ENCODE data around the gene IL17B.
A peak's percentile ranks its signal among the peaks of the same experiment; 100 is the strongest.
"Not testable (repeated sequence)": the region's sequence is repeated elsewhere in the genome, so short reads cannot be mapped to it uniquely, and the experiment has no call there.

The IL17B gene

GRCh38 chr5:149402291-149402690 lies 23.2 kb upstream of the IL17B start:
- DNase-seq = no peak

GRCh38 chr5:149401051-149401450 lies 22.0 kb upstream of the IL17B start:
- DNase-seq = no peak

GRCh38 chr5:149400304-149400703 lies 21.2 kb upstream of the IL17B start:
- no peak for DNase-seq

GRCh38 chr5:149399775-149400174 lies 20.7 kb upstream of the IL17B start:
- no peak for DNase-seq

GRCh38 chr5:149398747-149399266 lies 19.7 kb upstream of the IL17B start:
- DNase-seq = not testable (repeated sequence)

GRCh38 chr5:149397530-149397929 lies 18.4 kb upstream of the IL17B start:
- no peak for DNase-seq

- not testable (repeated sequence) for DNase-seq
These were observed 15.9 kb upstream of the IL17B start for GRCh38 chr5:149394996-149395395.

GRCh38 chr5:149392718-149393117 lies 13.6 kb upstream of the IL17B start:
- no peak for DNase-seq

- DNase-seq = no peak
These were observed 12.4 kb upstream of the IL17B start for GRCh38 chr5:149391524-149391923.

GRCh38 chr5:149391076-149391475 lies 12.0 kb upstream of the IL17B start:
- not testable (repeated sequence) for DNase-seq

GRCh38 chr5:149389552-149390495 lies 10.7 kb upstream of the IL17B start:
- DNase-seq = no peak

GRCh38 chr5:149388498-149389190 lies 9.6 kb upstream of the IL17B start:
- DNase-seq = no peak

GRCh38 chr5:149387982-149388381 lies 8.9 kb upstream of the IL17B start:
- no peak for DNase-seq

GRCh38 chr5:149387081-149387631 lies 8.1 kb upstream of the IL17B start:
- DNase-seq = no peak

GRCh38 chr5:149386166-149386565 lies 7.1 kb upstream of the IL17B start:
- no peak for DNase-seq

GRCh38 chr5:149383399-149383798 lies 4.3 kb upstream of the IL17B start:
- DNase-seq = no peak

GRCh38 chr5:149382517-149383220 lies 3.6 kb upstream of the IL17B start:
- DNase-seq = no peak

GRCh38 chr5:149381986-149382338 lies 2.9 kb upstream of the IL17B start:
- peak; percentile 72 for DNase-seq

GRCh38 chr5:149381261-149381985 lies 2.3 kb upstream of the IL17B start:
- no peak for DNase-seq

- DNase-seq = no peak
These were observed 1.5 kb upstream of the IL17B start for GRCh38 chr5:149380466-149381121.

- no peak for DNase-seq
These were observed 804 bp upstream of the IL17B start for GRCh38 chr5:149379818-149380374.

Data from right kidney (tissue), 1 donor.